Measurements from ENCODE around the gene STRAP.

- TF ChIP-seq CTCF (conservative IDR thresholded peaks at IDR 0.05 in 1 of 2, IDR thresholded peaks at IDR 0.05 in 1 of 2; ENCODE audit: extremely low read depth in 1 of 2, insufficient read depth in 1 of 2, low read depth in 1 of 2, low read length in 2 of 2) (no peak), EZH2 (IDR thresholded peaks at IDR 0.05; ENCODE audit: borderline replicate concordance, low read length) (no peak)
These were observed 28.3 kb downstream of the STRAP start for GRCh38 chr12:15910468-15910863.

Measured in mammary epithelial cell (primary cell).